HepG2 (cell line): ENCODE measurements around the gene DIABLO. TPM values are rescaled to one million over a fixed set of nuclear protein-coding genes. Genes with fewer than 3 reads are reported as not detected.

Experiments
- CENPX ChIP-seq: sonication (generic); formaldehyde crosslinking; IDR thresholded peaks from 2 replicates; pipeline ENCODE4 v1.9.0; 2021; ENCODE audit warnings: mild to moderate bottlenecking, missing genetic modification reagents, moderate library complexity
- CREM ChIP-seq, 2 experiments: sonication (generic) in 1 of 2; formaldehyde crosslinking in 1 of 2; IDR thresholded peaks; 2 replicates each; pipeline versions ENCODE4 v1.4.0 to v1.6.1; 2016 to 2020; ENCODE audit warnings: antibody characterized with exemption in 1 of 2, mild to moderate bottlenecking in 1 of 2, missing genetic modification reagents in 1 of 2
- DNMT1 ChIP-seq: sonication (generic); formaldehyde crosslinking; IDR thresholded peaks from 2 replicates; pipeline ENCODE4 v1.5.1; 2020; ENCODE audit warnings: mild to moderate bottlenecking, missing genetic modification reagents
- HDAC6 ChIP-seq: fragments of 200-600 bp; sonication (generic); IDR thresholded peaks from 2 replicates; pipeline ENCODE4 v1.7.0; 2017; ENCODE audit warnings: mild to moderate bottlenecking, antibody characterized with exemption, low read length, low read depth
- HMG20B ChIP-seq: conservative IDR thresholded peaks from 2 replicates; pipeline ENCODE4 v1.6.1; 2016; ENCODE audit warnings: missing genetic modification reagents, missing compliant biosample characterization
- KDM6A ChIP-seq: IDR thresholded peaks from 2 replicates; pipeline ENCODE4 v1.6.1; 2016; ENCODE audit warnings: low read depth
- SATB2 ChIP-seq: sonication (generic); formaldehyde crosslinking; IDR thresholded peaks from 2 replicates; pipeline ENCODE4 v1.5.0; 2020; ENCODE audit warnings: missing genetic modification reagents
- SOX5 ChIP-seq: IDR thresholded peaks from 2 replicates; pipeline ENCODE4 v1.6.1; 2016; ENCODE audit warnings: borderline replicate concordance
- SP5 ChIP-seq: IDR thresholded peaks from 2 replicates; pipeline ENCODE4 v1.6.1; 2016; ENCODE audit warnings: low read depth, borderline replicate concordance
- SRF ChIP-seq: IDR thresholded peaks from 2 replicates; pipeline ENCODE4 v1.6.1; 2011; ENCODE audit warnings: mild to moderate bottlenecking, low read depth, low read length, moderate library complexity
- TEAD2 ChIP-seq: sonication (generic); formaldehyde crosslinking; IDR thresholded peaks from 2 replicates; pipeline ENCODE4 v1.9.0; 2021; ENCODE audit warnings: missing genetic modification reagents
- TEAD3 ChIP-seq: optimal IDR thresholded peaks from 2 replicates; pipeline ENCODE3; 2016; ENCODE audit warnings: borderline replicate concordance
- TRIM24 ChIP-seq: sonication (generic); formaldehyde crosslinking; IDR thresholded peaks from 2 replicates; pipeline ENCODE4 v1.8.0; 2022; ENCODE audit warnings: mild to moderate bottlenecking, missing genetic modification reagents
- U2AF2 ChIP-seq: fragments of 200-400 bp; formaldehyde crosslinking; IDR thresholded peaks from 2 replicates; pipeline ENCODE4 v1.6.1; 2017; ENCODE audit warnings: low read depth, mild to moderate bottlenecking, low read length
- WIZ ChIP-seq: sonication (generic); formaldehyde crosslinking; IDR thresholded peaks from 2 replicates; pipeline ENCODE4 v1.5.1; 2020; ENCODE audit warnings: mild to moderate bottlenecking, missing genetic modification reagents
- ZFP41 ChIP-seq: sonication (generic); formaldehyde crosslinking; IDR thresholded peaks from 2 replicates; pipeline ENCODE4 v1.4.0; 2020; ENCODE audit warnings: mild to moderate bottlenecking, missing genetic modification reagents, borderline replicate concordance
- ZNF17 ChIP-seq: sonication (generic); formaldehyde crosslinking; IDR thresholded peaks from 2 replicates; pipeline ENCODE4 v1.5.0; 2020; ENCODE audit warnings: mild to moderate bottlenecking, missing genetic modification reagents
- ZNF205 ChIP-seq: IDR thresholded peaks from 2 replicates; pipeline ENCODE4 v1.6.1; 2018; ENCODE audit warnings: missing biosample characterization, missing genetic modification reagents
- ZNF562 ChIP-seq: sonication (generic); formaldehyde crosslinking; IDR thresholded peaks from 2 replicates; pipeline ENCODE4 v1.8.0; 2022; ENCODE audit warnings: missing genetic modification reagents, borderline replicate concordance
- ZNF569 ChIP-seq: sonication (generic); formaldehyde crosslinking; IDR thresholded peaks from 2 replicates; pipeline ENCODE4 v1.5.0; 2020; ENCODE audit warnings: mild to moderate bottlenecking, missing genetic modification reagents, moderate library complexity, borderline replicate concordance
- ZNF577 ChIP-seq: sonication (generic); formaldehyde crosslinking; IDR thresholded peaks from 2 replicates; pipeline ENCODE4 v1.4.0; 2020; ENCODE audit warnings: mild to moderate bottlenecking, low read depth, missing genetic modification reagents, borderline replicate concordance
- ZNF580 ChIP-seq: IDR thresholded peaks from 2 replicates; pipeline ENCODE4 v1.6.1; 2016; ENCODE audit warnings: low read depth, borderline replicate concordance
- ZNF615 ChIP-seq: sonication (generic); formaldehyde crosslinking; IDR thresholded peaks from 2 replicates; pipeline ENCODE4 v1.5.0; 2020; ENCODE audit warnings: mild to moderate bottlenecking, missing genetic modification reagents, borderline replicate concordance
- ZNF761 ChIP-seq: sonication (generic); formaldehyde crosslinking; conservative IDR thresholded peaks from 2 replicates; pipeline ENCODE4 v1.4.0; 2020; ENCODE audit warnings: mild to moderate bottlenecking, missing genetic modification reagents
- ZNF841 ChIP-seq: sonication (generic); formaldehyde crosslinking; IDR thresholded peaks from 2 replicates; pipeline ENCODE4 v1.8.1; 2023; ENCODE audit warnings: missing genetic modification reagents, borderline replicate concordance
- polyA plus RNA-seq, 8 experiments: library from polyadenylated mRNA; depleted of rRNA in 3 of 8; stranded (reverse) in 7 of 8; unstranded in 1 of 8; fragments of >200 nt; fragmentation: Illumina TruSeq in 4 of 8; extraction: Trizol in 4 of 8; gene quantifications; 2 replicates each; pipeline versions ENCODE4 v1.2.1 to v1.2.3, GENCODE V29; 2011 to 2016; ENCODE audit warnings: low read depth in 4 of 8, missing spikeins in 1 of 8, mixed read lengths in 1 of 8; ENCODE audit not compliant: insufficient read depth in 1 of 8
- total RNA-seq, 5 experiments: library from RNA; depleted of rRNA; stranded (reverse); fragments of >200 nt; fragmentation: Illumina TruSeq; extraction: Trizol; gene quantifications; 2 replicates each; pipeline ENCODE4 v1.2.3, GENCODE V29; 2016; ENCODE audit warnings: low read depth in 1 of 5
- TF ChIP-seq, protein P1 (sequence below): IDR thresholded peaks from 2 replicates; pipeline ENCODE4 v1.4.0; 2020; ENCODE audit warnings: mild to moderate bottlenecking, missing genetic modification reagents
- TF ChIP-seq, protein P2 (sequence below): sonication (generic); formaldehyde crosslinking; IDR thresholded peaks from 2 replicates; pipeline ENCODE4 v1.8.0; 2022; ENCODE audit warnings: mild to moderate bottlenecking, missing genetic modification reagents, moderate library complexity

The DIABLO gene
- total and polyA plus RNA-seq, 2 of the 13 experiments (the other 11 are each of a cell fraction or from before 2014, with no cell fraction given), result 20.7 to 70.9 TPM

DNA sequence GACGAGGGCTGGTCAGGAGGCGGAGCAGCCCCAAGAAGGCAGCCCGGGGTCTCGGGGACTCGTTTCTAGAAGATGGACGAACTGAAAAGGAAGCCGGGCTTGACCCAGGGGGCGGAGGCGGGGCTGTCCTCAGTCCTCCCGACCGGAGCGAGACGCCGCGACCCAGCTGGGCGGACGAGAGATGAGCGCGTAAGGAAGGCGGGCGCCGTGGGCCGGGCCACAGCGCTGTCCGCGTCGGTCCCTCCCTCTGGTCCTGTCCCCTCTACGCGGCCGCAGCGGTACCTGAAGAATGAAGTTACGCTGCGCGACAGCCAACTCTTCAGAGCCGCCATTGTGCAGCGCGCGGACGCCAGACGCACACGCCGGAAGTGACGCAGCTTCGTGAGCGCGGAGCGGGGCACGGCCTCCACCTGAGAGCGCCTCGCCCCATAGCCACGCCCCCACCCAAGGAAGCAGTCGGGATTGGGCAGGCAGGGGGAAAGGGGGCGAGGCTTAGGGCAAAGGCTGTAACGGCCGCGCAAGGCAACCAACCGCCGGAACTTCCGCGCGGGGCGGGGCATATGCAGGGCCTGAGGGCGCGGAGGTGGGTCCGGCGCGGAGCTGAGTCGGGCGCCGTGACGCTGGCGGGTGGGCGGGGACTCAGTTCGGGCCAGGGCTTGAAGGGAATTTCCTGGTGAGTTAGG lies at the start of gene DIABLO (continued):
- TF ChIP-seq, protein P1, sequence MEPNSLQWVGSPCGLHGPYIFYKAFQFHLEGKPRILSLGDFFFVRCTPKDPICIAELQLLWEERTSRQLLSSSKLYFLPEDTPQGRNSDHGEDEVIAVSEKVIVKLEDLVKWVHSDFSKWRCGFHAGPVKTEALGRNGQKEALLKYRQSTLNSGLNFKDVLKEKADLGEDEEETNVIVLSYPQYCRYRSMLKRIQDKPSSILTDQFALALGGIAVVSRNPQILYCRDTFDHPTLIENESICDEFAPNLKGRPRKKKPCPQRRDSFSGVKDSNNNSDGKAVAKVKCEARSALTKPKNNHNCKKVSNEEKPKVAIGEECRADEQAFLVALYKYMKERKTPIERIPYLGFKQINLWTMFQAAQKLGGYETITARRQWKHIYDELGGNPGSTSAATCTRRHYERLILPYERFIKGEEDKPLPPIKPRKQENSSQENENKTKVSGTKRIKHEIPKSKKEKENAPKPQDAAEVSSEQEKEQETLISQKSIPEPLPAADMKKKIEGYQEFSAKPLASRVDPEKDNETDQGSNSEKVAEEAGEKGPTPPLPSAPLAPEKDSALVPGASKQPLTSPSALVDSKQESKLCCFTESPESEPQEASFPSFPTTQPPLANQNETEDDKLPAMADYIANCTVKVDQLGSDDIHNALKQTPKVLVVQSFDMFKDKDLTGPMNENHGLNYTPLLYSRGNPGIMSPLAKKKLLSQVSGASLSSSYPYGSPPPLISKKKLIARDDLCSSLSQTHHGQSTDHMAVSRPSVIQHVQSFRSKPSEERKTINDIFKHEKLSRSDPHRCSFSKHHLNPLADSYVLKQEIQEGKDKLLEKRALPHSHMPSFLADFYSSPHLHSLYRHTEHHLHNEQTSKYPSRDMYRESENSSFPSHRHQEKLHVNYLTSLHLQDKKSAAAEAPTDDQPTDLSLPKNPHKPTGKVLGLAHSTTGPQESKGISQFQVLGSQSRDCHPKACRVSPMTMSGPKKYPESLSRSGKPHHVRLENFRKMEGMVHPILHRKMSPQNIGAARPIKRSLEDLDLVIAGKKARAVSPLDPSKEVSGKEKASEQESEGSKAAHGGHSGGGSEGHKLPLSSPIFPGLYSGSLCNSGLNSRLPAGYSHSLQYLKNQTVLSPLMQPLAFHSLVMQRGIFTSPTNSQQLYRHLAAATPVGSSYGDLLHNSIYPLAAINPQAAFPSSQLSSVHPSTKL (CRISPR knock-in tag), result peak; percentile 58
- no peak for TF ChIP-seq ZNF562 (CRISPR knock-in tag)
- no peak for TF ChIP-seq TRIM24 (CRISPR knock-in tag)
- TF ChIP-seq HMG20B (CRISPR knock-in tag), result no peak
- peak; percentile 78 for TF ChIP-seq SP5 (CRISPR knock-in tag)
- no peak for TF ChIP-seq SRF
- no peak for TF ChIP-seq ZNF615 (CRISPR knock-in tag)
- TF ChIP-seq WIZ (CRISPR knock-in tag), result peak; percentile 70; the same call in 1 of the 2 replicates
- TF ChIP-seq SOX5 (CRISPR knock-in tag), result 0 out of 2 replicates have a peak, but pooled peaks have one; percentile 12
- TF ChIP-seq, protein P2, sequence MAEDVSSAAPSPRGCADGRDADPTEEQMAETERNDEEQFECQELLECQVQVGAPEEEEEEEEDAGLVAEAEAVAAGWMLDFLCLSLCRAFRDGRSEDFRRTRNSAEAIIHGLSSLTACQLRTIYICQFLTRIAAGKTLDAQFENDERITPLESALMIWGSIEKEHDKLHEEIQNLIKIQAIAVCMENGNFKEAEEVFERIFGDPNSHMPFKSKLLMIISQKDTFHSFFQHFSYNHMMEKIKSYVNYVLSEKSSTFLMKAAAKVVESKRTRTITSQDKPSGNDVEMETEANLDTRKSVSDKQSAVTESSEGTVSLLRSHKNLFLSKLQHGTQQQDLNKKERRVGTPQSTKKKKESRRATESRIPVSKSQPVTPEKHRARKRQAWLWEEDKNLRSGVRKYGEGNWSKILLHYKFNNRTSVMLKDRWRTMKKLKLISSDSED (CRISPR knock-in tag), result no peak
- peak; percentile 10; the same call in 1 of the 2 replicates for TF ChIP-seq ZNF580 (CRISPR knock-in tag)
- peak; percentile 93 for TF ChIP-seq CREM (IDR thresholded peaks at IDR 0.05)
- TF ChIP-seq CREM (CRISPR knock-in tag; IDR thresholded peaks at IDR 0.05), result peak; percentile 47; the same call in 1 of the 2 replicates
- TF ChIP-seq HDAC6, result no peak
- TF ChIP-seq DNMT1, result 0 out of 2 replicates have a peak, but pooled peaks have one; percentile 85
- TF ChIP-seq ZNF17, result no peak
- no peak for TF ChIP-seq ZNF841 (CRISPR knock-in tag)
- TF ChIP-seq ZNF577 (CRISPR knock-in tag), result no peak
- no peak for TF ChIP-seq ZNF569 (CRISPR knock-in tag)
- no peak; the same call in 1 of the 2 replicates for TF ChIP-seq ZNF761 (CRISPR knock-in tag)
- TF ChIP-seq KDM6A (CRISPR knock-in tag), result no peak
- peak; percentile 92; the same call in 1 of the 2 replicates for TF ChIP-seq ZFP41 (CRISPR knock-in tag)
- TF ChIP-seq SATB2 (CRISPR knock-in tag), result no peak
- TF ChIP-seq TEAD2 (CRISPR knock-in tag), result no peak
- TF ChIP-seq CENPX, result no peak
- peak; percentile 82; the same call in 1 of the 2 replicates for TF ChIP-seq ZNF205
- TF ChIP-seq U2AF2, result no peak
- TF ChIP-seq TEAD3 (CRISPR knock-in tag), result peak; percentile 51
